ENCODE measurements around the gene KLK10.

KLK10 gene

GRCh38 chr19:50975766-50976165 is 43.7 kb downstream of the KLK10 start:
- TF ChIP-seq GATA2 (IDR thresholded peaks at IDR 0.05; ENCODE audit: low read depth, low read length) (no peak), GATA3 (IDR thresholded peaks at IDR 0.05; ENCODE audit: low read depth, low read length) (no peak)

DNA sequence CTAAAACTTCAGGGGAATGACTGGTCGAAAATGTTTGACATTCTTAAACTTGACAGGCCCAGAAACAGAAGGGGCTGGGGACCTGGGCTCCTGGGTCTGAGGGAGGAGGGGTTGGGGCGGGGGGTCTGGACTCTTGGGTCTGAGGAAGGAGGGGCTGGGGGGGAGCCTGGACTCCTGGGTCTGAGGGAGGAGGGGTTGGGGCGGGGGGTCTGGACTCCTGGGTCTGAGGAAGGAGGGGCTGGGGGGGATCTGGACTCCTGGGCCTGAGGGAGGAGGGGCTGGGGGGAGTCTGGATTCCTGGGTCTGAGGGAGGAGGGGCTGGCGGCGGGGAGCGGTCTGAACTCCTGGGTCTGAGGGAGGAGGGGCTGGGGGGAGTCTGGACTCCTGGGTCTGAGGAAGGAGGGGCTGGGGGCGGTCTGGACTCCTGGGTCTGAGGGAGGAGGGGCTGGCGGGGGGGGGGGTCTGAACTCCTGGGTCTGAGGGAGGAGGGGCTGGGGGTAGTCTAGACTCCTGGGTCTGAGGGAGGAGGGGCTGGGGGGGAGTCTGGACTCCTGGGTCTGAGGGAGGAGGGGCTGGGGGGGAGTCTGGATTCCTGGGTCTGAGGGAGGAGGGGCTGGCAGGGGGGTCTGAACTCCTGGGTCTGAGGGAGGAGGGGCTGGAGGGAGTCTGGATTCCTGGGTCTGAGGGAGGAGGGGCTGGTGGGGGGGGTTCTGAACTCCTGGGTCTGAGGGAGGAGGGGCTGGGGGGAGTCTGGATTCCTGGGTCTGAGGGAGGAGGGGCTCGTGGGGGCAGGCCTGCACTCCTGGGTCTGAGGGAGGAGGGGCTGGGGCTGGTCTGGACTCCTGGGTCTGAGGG is 44.6 kb downstream of the KLK10 start:
- TF ChIP-seq GATA2 (IDR thresholded peaks at IDR 0.05; ENCODE audit: low read depth, low read length) = no peak
- TF ChIP-seq GATA3 (IDR thresholded peaks at IDR 0.05; ENCODE audit: low read depth, low read length) = no peak

- TF ChIP-seq GATA2 (IDR thresholded peaks at IDR 0.05; ENCODE audit: low read depth, low read length) = no peak
- TF ChIP-seq GATA3 (IDR thresholded peaks at IDR 0.05; ENCODE audit: low read depth, low read length) = no peak
Measured at GRCh38 chr19:50972795-50973376, 46.6 kb downstream of the KLK10 start.

DNA sequence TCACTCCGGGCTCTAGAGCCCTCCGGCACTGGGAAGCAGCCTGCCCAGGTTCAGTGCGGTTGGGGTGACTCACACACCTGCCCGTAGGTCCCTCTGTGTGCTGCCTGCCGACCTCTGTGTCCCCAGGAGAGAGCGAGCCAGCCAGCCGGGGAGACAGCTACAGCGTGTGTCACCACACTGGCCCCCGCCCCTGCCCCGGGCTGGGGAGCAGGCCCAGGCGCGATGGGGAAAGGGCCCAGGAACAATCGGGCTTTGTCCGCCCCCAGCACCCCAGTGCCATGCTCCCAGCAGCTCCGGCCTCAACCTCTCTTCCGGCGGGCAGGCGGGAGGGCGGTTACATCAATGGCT is 50.1 kb downstream of the KLK10 start, which contains the start of gene KLK6:
KLK6 (minus strand) TSS at position 179 of the 348 bp plus-strand sequence. CDS start 1,487 bp downstream, outside the sequence.
- TF ChIP-seq GATA3 (IDR thresholded peaks at IDR 0.05; ENCODE audit: low read depth, low read length) = no peak
- TF ChIP-seq GATA2 (IDR thresholded peaks at IDR 0.05; ENCODE audit: low read depth, low read length) = no peak

GRCh38 chr19:50968716-50969412 is 50.6 kb downstream of the KLK10 start:
- TF ChIP-seq GATA2 (IDR thresholded peaks at IDR 0.05; ENCODE audit: low read depth, low read length) (no peak), GATA3 (IDR thresholded peaks at IDR 0.05; ENCODE audit: low read depth, low read length) (no peak)

DNA sequence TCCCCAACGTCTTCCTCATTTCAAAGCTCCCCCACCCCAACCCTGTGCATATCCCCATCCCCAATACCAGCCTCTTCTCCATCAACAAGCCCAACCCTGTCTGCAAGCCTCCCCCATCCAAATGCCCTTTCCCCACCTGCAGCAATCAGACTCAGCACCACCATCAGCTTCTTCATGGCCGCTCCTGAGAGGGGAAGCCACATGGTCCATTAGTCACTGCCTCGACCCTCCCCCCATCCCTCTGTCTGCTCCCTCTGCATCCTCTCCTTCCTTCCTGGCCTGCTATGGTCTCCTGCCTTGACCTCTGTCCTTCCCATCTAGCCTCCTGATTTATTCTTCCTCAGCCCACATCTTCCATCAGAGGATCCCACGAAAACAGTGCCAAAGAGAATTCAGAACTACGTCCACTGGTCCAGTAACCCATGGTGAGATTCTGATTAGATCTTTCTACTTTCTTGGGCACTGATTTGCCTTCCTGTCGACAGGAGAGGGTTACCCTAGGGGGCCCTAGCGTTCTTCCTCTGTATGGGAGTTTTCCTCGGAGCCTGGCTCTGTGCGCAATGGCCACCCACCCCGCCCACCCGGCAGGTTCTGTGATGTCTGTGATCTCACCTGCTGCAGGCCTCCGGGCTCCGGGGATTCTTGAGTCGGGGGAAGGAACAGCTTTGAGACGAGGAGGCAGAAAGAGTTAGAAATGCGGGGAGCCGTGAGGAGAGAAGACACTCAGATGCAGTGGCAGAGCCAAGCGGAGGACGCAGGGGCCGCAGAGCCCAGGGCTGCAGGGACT is 51.4 kb downstream of the KLK10 start:
- TF ChIP-seq GATA3 (IDR thresholded peaks at IDR 0.05; ENCODE audit: low read depth, low read length) (no peak), GATA2 (IDR thresholded peaks at IDR 0.05; ENCODE audit: low read depth, low read length) (no peak)

DNA sequence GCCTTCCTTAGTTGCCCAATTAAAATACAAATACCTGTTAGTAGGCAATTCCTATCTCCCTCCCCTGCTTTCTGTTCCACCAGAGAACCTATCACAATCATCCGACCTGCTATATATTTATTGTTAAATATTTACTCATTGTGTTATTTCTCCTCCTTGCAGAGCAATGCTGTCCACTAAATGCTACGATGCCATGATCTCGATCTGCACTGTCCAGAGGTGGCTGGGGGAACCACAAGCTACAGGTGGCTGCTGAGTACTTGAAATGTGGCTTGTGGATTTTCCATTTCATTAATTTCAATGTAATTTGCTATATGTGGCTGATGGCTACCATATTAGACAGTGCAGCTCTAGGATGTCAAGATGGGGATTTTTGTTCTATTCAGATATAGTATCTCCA is 55.2 kb downstream of the KLK10 start:
- TF ChIP-seq GATA3 (IDR thresholded peaks at IDR 0.05; ENCODE audit: low read depth, low read length) (no peak), GATA2 (IDR thresholded peaks at IDR 0.05; ENCODE audit: low read depth, low read length) (no peak)

DNA sequence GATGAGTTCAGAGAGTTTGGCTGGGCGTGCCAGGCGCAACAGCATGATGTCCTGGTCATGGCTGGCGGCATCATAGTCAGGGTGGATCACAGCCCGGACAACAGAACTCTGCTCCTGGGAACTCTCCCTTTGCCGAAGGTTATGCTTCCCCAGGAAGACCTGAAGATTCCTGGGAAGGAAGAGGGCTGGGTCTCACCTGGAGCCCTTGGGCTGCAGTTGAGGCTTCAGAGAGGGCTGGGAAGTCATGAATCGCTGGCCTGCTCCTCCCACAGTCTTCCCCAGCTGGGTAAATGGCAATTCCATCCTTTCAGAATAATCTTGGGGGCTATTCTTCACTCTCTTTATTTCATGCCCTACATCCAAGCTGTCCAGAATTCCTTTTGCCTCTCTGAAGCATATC is 56.1 kb downstream of the KLK10 start:
- TF ChIP-seq GATA3 (IDR thresholded peaks at IDR 0.05; ENCODE audit: low read depth, low read length) = no peak
- no peak for TF ChIP-seq GATA2 (IDR thresholded peaks at IDR 0.05; ENCODE audit: low read depth, low read length)

Measured in SH-SY5Y (cell line).